NCI-H82 (cell line): ENCODE data around the gene KRTAP4-8.
"Not testable (repeated sequence)": the region's sequence is repeated elsewhere in the genome, so short reads cannot be mapped to it uniquely, and the experiment has no call there.

Experiments
- DNase-seq: peaks from one replicate; lab custom pipeline; 2025; lab: John Stamatoyannopoulos, UW

Gene KRTAP4-8

GRCh38 chr17:41108728-41109386 is 10.9 kb upstream of the KRTAP4-8 start:
- DNase-seq, result not testable (repeated sequence)

GRCh38 chr17:41107941-41108450 is 10.1 kb upstream of the KRTAP4-8 start:
- DNase-seq, result no peak

DNA sequence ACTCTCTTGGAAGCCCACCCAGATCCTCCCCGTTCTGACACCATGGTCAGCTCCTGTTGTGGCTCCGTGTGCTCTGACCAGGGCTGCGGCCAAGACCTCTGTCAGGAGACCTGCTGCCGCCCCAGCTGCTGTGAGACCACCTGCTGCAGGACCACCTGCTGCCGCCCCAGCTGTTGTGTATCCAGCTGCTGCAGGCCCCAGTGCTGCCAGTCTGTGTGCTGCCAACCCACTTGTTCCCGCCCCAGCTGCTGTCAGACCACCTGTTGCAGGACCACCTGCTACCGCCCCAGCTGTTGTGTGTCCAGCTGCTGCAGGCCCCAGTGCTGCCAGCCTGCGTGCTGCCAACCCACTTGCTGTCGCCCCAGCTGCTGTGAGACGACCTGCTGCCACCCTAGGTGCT is 7.4 kb upstream of the KRTAP4-8 start, which contains the start of gene KRTAP4-9:
KRTAP4-9 (plus strand) TSS at position 43 of the 400 bp plus-strand sequence; CDS start at position 43, 0 bp downstream.
- DNase-seq, result not testable (repeated sequence)

- not testable (repeated sequence) for DNase-seq
Observed at GRCh38 chr17:41104386-41105038, 6.6 kb upstream of the KRTAP4-8 start.

GRCh38 chr17:41103896-41104295 is 6.0 kb upstream of the KRTAP4-8 start:
- DNase-seq, result no peak

- no peak for DNase-seq
Observed at GRCh38 chr17:41101586-41102259, 3.8 kb upstream of the KRTAP4-8 start, which contains the start of gene KRTAP4-16. TSS of gene KRTAP4-16 (minus strand) at chr17:41102209. CDS start at chr17:41102209, 0 bp downstream.

DNA sequence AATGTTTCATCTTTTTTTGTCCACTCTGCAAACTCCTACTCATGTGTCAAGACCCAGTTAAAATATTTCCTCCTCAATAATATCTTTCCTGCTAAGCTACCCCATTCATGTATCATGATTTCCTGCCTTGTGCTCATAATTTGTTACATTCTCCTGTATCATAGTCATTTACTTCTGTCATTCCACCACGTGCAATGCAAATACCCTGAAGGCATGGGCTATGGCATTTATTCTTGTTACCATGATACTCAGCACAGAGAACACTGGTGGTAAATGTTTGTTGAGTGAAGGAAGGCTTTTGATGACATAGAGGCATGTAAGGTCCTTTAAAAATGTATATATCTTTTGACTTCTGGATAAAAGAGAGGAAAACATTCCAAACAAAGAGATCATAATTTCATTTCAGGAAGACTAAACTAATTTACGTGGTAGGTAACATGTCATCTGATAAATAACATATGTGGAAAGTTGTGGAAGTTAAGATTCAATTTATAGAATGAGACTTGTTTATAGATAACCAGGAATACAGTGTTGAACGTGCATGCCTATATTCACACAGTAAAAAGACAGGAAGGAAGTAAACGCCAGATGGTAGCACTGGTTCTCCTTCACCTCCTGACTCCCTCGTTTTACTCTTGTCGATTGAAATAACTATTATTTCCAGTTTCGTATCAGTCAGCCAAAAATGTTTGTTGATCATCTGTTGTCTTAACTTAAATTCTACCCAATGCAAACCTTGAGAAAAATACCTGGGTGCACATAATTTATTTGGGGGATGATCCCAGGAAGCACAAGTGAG is 1.9 kb upstream of the KRTAP4-8 start:
- not testable (repeated sequence) for DNase-seq

GRCh38 chr17:41098481-41098880 is 539 bp upstream of the KRTAP4-8 start:
- DNase-seq, result no peak

DNA sequence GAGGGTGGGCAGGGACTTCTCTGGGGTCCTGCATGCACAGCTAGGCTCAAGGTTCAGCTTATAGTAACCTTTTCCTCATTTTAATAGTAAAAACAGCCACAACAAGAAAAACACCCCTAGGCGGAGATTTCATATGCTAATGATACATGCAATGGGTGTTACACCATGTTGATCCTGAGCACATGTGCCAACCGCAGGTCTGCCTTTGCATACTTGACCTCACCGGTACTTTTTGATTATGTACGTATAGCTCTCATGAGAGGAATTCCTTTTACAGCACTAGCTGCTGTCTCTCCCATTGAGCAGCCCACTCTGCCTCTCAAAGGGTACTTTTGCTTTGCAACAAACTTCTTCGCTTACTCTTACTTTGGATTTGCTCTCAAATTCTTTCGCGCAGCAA is 1.9 kb downstream of the KRTAP4-8 start:
- DNase-seq, result no peak

- DNase-seq, result not testable (repeated sequence)
Observed at GRCh38 chr17:41088760-41089352, 9.1 kb downstream of the KRTAP4-8 start.

DNA sequence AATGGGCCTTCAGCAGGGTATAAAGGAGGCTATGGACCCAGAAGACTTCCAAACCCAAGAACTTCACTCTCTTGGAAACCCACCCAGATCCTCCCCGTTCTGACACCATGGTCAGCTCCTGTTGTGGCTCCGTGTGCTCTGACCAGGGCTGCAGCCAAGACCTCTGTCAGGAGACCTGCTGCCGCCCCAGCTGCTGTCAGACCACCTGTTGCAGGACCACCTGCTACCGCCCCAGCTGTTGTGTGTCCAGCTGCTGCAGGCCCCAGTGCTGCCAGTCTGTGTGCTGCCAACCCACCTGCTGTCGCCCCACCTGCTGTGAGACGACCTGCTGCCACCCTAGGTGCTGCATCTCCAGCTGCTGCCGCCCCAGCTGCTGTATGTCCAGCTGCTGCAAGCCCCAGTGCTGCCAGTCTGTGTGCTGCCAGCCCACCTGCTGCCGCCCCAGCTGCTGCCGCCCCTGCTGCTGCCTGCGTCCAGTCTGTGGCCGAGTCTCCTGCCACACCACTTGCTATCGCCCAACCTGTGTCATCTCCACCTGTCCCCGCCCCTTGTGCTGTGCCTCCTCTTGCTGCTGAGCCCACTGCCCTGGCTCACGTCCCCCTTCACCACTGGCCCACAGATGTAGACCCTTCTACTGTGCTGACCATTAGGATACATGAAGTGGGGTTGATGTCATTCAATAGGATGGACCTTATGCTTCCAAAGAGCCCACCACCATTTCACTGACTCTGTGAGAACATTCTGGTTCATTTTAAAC is 13.7 kb downstream of the KRTAP4-8 start, which contains the start of gene KRTAP4-7:
KRTAP4-7 (plus strand) TSS at position 51 of the 757 bp plus-strand sequence; CDS start at position 108, 57 bp downstream.
- DNase-seq, result not testable (repeated sequence)

DNA sequence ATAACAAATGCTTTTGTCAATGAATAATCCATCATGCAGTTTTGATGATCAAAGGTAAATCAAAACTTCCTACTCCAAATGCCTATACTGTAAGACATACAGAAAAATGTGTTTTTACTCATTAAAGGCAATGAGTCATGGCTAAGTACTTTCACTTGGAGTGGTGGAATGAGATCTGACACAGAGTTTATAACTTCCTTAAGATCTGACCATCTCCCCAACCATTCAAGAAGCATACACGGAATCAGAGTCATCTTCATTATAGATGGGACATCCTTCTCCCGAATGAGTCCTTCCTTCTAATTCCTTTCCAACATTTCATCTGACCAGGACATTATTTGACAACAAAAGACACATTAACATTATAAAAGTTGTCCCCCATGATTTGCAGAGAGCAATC is 14.5 kb downstream of the KRTAP4-8 start:
- DNase-seq, result not testable (repeated sequence)

DNA sequence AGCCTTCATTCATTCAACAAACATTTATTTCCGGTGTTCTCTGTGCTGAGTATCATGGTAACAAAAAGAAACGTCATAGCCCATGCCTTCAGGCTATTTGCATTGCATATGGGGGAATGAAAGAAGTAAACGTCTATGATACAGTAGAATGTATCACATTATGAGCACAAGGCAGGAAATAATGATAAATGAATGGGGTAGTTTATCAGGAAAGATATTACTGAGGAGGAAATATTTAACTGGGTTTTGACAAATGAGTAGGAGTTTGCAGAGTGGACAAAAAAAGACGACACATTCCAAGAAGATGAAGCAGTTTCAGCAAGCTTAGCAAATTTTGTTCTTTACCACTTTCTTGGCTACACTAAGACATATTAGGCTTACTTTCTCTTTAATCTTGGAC is 15.3 kb downstream of the KRTAP4-8 start:
- no peak for DNase-seq

DNA sequence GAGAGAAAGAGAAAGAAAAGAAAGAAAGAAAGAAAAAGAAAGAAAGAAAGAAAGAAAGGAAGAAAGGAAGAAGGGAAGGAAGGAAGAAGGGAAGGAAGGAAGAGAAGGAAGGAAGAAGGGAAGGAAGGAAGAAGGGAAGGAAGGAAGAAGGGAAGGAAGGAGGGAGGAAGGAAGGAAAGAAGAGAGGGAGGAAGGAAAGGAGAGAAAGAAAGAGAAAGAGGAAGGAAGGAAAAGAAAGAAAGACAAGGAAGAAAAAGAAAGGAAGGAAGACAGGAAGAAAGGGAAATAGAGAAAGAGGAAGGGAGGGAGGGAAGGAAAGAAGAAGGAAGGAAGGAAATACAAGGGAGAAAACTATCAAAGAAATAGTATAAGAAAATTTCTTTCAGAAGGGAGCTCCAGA is 21.2 kb downstream of the KRTAP4-8 start:
- no peak for DNase-seq

DNA sequence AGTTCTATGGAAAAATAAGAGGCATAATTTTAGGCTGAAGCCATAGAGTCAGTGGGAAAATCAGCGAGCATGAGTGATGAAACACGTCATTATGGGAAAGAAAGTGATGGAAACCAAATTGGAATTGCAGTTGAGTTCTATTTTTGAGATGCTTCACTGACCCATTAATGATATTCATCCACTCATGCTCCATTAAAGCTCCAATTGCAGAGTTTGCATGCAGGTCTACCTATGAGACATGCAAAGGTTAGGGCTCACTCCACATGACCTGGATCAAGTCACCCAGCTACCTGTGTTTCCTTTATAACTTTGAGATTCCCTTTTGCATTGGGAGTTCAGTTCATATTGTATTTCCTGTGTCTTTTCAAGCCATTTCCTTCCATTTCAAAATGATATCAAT is 24.3 kb downstream of the KRTAP4-8 start:
- DNase-seq, result no peak

DNA sequence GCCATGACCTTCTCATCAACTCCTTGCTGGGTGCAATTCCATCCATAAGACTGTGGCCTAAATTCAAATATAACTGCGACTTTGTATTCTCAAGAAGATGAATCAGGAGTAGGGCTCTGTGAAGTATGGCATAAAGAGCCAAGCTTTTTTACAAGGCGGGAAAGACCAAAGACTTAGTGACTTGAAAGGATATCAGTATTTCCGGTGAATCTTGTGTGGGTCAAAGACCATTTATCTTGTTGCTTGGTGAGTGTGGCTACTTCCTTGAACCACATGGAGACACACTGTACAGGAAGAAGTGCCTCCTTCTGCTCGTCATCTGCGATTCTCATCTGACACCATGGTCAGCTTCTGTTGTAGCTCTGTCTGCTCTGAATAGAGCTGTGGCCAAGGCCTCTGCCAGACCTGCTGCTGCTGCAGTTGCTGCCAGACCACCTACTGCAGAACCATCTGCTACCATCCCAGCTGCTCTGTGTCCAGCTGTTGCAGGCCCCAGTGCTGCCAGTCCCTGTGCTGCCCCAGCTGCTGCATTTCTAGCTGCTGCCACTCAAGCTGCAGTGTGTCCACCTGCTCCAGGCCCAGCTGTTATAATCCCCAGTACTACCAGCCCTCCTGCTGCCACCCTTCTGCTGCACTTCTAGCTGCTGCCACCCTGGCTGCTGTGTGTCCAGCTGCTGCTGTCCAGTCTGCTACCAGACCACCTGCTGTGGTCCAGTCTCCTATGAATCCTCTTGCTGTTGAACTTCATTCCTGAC is 26.2 kb downstream of the KRTAP4-8 start:
- no peak for DNase-seq

GRCh38 chr17:41069031-41069430 is 28.9 kb downstream of the KRTAP4-8 start:
- no peak for DNase-seq

GRCh38 chr17:41067281-41067680 is 30.7 kb downstream of the KRTAP4-8 start:
- DNase-seq, result no peak

GRCh38 chr17:41065829-41066624 is 31.9 kb downstream of the KRTAP4-8 start, which contains the start of gene KRTAP2-4:
TSS of gene KRTAP2-4 (minus strand) at chr17:41065879. CDS start at chr17:41065845, 34 bp downstream.
- no peak for DNase-seq
